Activated T-helper 1 cell treated with anti-CD3 and anti-CD28 coated beads, Interleukin-12 subunit alpha, Interleukin-12 subunit beta, Interleukin-2, Interleukin-4 antibody, amounts not matched to agents 30 ng/mL and 10 ng/mL and 1 ng/mL, durations not matched to agents 14 hours and 24 hours and 36 hours (primary cell): ENCODE measurements around the gene DMBT1. TPM values are rescaled to one million over a fixed set of nuclear protein-coding genes. Genes with fewer than 3 reads are reported as not detected.

Source experiments
- DNase-seq: peaks from one replicate; pipeline ENCODE4 v3.0.0; 2021; ENCODE audit warnings: low spot score
- H3K27ac Mint-ChIP-seq: one replicate; pipeline ENCODE4 v1.8.0; 2021; ENCODE audit warnings: mild to moderate bottlenecking, mixed read lengths
- H3K27me3 Mint-ChIP-seq: one replicate; pipeline ENCODE4 v1.8.0; 2022; ENCODE audit warnings: mild to moderate bottlenecking, moderate library complexity, mixed read lengths; ENCODE audit not compliant: insufficient read depth
- H3K36me3 Mint-ChIP-seq: one replicate; pipeline ENCODE4 v1.8.0; 2021; ENCODE audit warnings: low read depth, mixed read lengths
- H3K4me1 Mint-ChIP-seq: one replicate; pipeline ENCODE4 v1.8.0; 2021; ENCODE audit warnings: low read depth, mixed read lengths
- H3K4me3 Mint-ChIP-seq: one replicate; pipeline ENCODE4 v1.8.0; 2021; ENCODE audit warnings: mild to moderate bottlenecking, moderate library complexity, mixed read lengths
- H3K9me3 Mint-ChIP-seq: one replicate; pipeline ENCODE4 v1.8.0; 2021; ENCODE audit warnings: mixed read lengths
- intact Hi-C: fragments of 100-400 bp; cut with micrococcal nuclease; formaldehyde crosslinking; loops from one replicate; pipeline ENCODE4 v1.15.1; 2024
- total RNA-seq: library from RNA; stranded (reverse); gene quantifications from 2 replicates; pipeline ENCODE4 v1.2.3, GENCODE V29; 2022

Gene DMBT1
- total RNA-seq, 1 donor from 2014 or later, result not detected

DNA sequence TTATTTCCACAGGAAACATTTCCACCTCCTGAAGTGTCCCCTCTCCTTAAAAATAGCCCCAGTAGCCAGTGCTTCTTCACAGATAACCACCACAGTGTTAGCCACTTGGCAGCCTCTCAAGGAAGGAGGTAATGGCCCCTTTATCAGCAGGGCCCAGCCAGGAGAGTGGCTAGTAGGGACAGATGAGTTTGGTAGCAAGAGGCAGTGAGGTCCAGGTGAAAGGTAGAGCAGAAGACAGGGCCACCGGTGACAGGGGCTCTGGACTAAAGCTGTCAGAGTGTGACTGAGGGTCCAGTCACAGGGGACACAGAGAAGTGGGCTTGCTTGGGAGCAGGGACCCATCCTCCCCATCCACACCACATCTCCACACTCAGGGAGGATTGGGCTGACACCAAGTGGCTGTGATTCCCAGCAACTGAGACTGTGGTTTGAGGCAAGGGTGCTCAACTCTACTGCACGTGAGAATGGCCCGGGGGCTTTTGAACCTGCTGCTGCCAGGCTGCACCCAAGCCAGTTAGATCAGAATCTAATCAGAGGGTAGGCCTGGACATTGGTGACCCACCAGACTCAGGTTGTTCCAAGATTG is 86.9 kb downstream of the DMBT1 start:
- no peak overlapping the region for H3K27ac Mint-ChIP-seq
- no peaks in the 10 kb centered on the region for H3K4me1 Mint-ChIP-seq
- peaks cover 8% of the 10 kb centered on the region for H3K27me3 Mint-ChIP-seq
- no peak for DNase-seq
- H3K36me3 Mint-ChIP-seq, result no peaks in the 10 kb centered on the region
- no peak overlapping the region for H3K4me3 Mint-ChIP-seq
- intact Hi-C loops, result no loop called here
- H3K9me3 Mint-ChIP-seq, result no peaks in the 10 kb centered on the region

DNA sequence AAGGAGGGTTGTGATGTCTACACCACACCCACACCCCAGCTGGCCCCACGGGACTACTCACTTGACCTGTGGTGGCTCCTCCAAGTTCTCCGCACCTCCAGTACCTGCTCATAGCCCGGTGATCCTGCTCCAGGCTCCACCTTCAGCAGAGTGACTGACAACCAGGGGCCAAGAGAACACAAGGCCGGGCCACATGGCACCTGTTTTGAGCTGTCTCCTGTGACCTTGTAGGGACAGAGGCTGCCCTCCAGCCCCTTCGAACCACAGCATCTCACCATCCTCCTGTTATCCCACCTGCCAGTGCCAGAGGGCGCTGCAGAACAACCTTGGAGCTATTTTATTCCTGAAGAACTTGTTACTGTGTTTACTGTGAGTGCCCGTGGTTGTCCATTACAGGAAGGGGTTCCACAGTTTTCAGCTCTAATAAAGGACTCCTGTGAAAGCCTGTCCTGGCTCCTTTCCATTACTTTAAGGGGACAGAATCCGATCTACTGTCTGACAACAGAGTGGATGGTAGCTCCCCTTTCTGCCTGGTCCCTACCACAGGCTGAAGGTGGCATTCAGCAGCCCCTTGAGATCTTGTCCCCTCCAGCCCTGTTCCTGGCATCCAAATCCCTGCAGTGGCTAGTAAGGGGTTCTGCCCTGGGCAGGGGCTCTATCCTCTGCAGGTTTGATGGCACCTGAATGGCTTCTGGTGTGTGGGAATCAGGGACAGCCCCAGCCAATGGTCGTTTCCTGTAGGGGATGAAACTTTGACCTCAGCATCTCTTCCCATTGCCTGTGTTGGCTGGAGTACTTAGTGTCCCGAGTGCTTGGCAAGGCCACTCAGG is 88.3 kb downstream of the DMBT1 start:
- Mint-ChIP-seq H3K9me3 (no peaks in the 10 kb centered on the region), H3K4me3 (no peak overlapping the region), H3K36me3 (no peaks in the 10 kb centered on the region), H3K27me3 (peaks cover 11% of the 10 kb centered on the region), H3K4me1 (no peaks in the 10 kb centered on the region), H3K27ac (no peak overlapping the region)
- DNase-seq, result no peak
- intact Hi-C loops, result loop anchor here (1.0 to 2.0 kb wide), 2 partner anchors 55 to 910 kb away; no protein-coding TSS in a partner anchor

DNA sequence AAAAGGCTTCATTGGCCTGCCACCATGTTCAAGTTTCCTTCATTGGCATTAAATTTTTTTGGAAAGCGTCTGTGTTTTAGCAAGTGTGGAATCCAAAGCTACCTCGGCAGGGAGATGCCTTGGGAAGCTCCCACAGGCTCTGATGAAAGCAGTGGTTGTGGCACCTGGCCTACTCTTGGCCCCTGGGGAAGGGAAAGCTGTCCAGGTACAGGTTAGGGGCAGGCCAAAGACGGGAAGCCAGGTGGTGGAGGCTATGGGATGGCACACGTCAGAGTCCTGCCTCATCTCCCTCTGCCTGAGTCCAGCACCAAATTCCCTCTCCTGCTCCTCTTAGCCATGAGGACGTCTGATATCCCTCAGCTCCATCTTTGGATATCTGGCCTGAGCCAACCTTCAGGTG is 89.3 kb downstream of the DMBT1 start:
- Mint-ChIP-seq H3K27ac (no peak overlapping the region), H3K9me3 (no peaks in the 10 kb centered on the region), H3K36me3 (no peaks in the 10 kb centered on the region), H3K4me3 (no peak overlapping the region), H3K4me1 (no peaks in the 10 kb centered on the region), H3K27me3 (peaks cover 15% of the 10 kb centered on the region)
- intact Hi-C loops, result loop anchor here (2.0 kb wide), 1 partner anchor 909 kb away; no protein-coding TSS in a partner anchor
- DNase-seq, result no peak

DNA sequence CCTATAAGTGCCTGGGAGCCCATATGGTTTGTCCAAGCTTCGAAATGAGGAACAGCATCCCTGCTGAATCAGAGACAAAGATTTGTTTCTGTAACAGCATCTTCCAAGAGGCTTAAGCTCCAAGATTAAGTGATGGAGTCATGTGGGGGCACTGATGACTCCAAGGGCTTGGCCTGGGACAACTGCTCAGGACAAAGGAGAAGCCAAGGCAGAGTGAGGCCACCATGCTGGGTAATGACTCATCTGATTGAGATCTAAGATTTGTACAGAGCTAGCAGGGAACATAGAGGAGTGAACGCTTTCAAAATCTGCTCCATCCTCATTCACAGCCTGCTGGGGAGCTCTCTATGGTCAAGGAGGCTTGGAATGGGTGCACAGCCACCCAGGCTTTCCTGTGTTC is 89.8 kb downstream of the DMBT1 start:
- DNase-seq, result no peak
- no peaks in the 10 kb centered on the region for H3K4me1 Mint-ChIP-seq
- no peaks in the 10 kb centered on the region for H3K9me3 Mint-ChIP-seq
- no peak overlapping the region for H3K27ac Mint-ChIP-seq
- peaks cover 17% of the 10 kb centered on the region for H3K27me3 Mint-ChIP-seq
- intact Hi-C loops, result no loop called here
- no peak overlapping the region for H3K4me3 Mint-ChIP-seq
- no peaks in the 10 kb centered on the region for H3K36me3 Mint-ChIP-seq

DNA sequence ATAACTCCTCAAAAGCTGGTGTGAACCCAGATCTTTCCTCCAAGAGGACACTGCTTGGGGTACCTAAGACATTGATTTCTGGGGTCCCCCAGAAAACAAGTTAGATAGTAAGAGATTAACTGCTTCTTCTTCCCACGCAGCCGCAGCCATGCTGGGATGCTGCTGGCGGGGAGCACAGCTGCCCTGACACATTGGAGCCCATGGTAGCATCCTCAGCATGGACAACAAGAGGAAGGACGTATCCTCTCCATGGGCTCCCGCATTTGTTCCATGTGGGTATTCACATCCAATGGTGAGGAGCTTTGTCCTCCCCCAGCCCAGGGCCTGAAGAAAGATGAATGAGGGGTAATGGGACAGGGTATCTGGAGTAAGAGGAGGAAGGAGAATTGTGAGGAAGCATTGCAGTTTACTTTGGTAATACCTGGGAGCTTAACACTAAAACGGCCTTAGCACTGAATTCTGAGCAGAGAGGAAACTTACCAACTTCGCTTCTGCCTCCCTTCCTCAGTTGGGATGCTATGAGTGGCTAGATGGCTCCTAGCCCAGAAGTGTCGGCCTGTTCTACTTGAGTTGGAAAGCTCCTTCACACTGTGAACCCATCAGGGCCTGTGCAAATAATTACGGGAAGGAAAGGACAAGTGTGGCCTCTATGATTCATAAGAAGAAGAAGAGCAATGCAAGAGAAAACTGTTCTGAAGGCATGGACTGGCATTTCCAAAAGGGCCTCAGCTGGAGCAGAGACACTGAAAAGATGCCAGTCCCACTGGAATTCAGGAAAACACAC is 95.2 kb downstream of the DMBT1 start:
- intact Hi-C loops, result no loop called here
- peaks cover 25% of the 10 kb centered on the region for H3K27me3 Mint-ChIP-seq
- H3K27ac Mint-ChIP-seq, result no peak overlapping the region
- no peaks in the 10 kb centered on the region for H3K9me3 Mint-ChIP-seq
- H3K4me1 Mint-ChIP-seq, result no peaks in the 10 kb centered on the region
- H3K36me3 Mint-ChIP-seq, result no peaks in the 10 kb centered on the region
- H3K4me3 Mint-ChIP-seq, result no peak overlapping the region
- DNase-seq, result no peak

DNA sequence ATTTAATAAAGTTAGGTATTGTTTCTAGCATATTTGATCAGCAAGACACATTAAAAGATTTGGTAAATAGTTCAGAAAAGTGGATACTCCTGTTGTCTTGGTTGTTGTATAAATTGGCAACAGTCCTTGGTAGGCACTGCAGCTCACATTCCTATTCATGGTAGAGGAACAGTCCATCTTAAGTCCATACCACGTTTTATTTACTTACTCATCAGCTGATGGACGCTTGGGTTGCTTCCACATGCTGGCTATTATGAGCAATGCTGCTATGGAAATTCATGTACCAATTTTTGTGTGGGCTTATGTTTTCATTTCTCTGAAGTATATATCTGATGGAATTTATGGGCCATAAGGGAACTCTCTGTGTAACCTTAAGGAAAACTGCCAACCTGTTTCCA is 95.8 kb downstream of the DMBT1 start:
- Mint-ChIP-seq H3K4me3 (no peak overlapping the region), H3K27ac (no peak overlapping the region), H3K36me3 (no peaks in the 10 kb centered on the region), H3K27me3 (peaks cover 22% of the 10 kb centered on the region), H3K9me3 (no peaks in the 10 kb centered on the region), H3K4me1 (no peaks in the 10 kb centered on the region)
- no peak for DNase-seq
- intact Hi-C loops, result no loop called here

DNA sequence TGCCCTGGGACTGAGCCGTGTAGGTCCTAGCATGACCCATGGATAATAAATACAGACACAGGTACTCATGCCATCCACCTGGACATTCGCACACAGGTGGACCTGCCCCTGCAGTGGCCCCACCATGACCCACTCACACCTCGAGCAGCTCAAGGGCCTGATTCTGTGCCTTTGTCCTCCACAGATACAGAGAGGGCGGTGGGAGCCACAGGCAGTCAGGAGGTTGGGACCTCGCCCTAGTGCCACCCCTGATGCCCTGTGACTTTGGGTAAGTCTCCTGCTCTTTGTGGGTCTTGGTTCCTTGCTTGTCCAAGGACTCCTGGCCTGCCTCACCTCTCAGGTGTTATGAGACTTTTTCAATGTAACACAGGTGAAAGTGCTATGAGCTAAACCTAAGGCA is 96.2 kb downstream of the DMBT1 start:
- Mint-ChIP-seq H3K27me3 (peaks cover 19% of the 10 kb centered on the region), H3K36me3 (no peaks in the 10 kb centered on the region), H3K27ac (no peak overlapping the region), H3K4me1 (no peaks in the 10 kb centered on the region), H3K9me3 (no peaks in the 10 kb centered on the region), H3K4me3 (no peak overlapping the region)
- DNase-seq, result no peak
- intact Hi-C loops, result no loop called here

DNA sequence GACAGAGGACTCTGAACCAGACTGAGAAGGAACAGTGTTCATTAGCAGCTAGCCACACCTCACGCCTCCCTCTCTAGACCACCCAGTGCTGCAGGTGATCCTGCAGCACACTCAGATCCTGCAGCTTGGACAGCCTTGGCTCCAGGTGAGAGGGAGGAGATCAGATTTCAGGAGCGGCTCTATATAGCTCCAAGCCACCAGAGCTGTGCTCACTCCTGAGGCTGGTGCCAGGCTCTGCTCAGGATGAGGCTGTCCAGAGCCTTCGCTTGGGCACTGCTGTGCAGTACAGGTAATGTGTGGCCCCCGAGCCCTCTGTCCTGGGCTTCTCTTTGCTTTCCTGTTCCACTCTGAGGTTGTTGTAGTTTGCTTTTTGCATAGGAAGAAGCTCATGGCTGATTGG is 96.7 kb downstream of the DMBT1 start:
- no peaks in the 10 kb centered on the region for H3K9me3 Mint-ChIP-seq
- intact Hi-C loops, result no loop called here
- H3K4me1 Mint-ChIP-seq, result no peaks in the 10 kb centered on the region
- H3K27ac Mint-ChIP-seq, result no peak overlapping the region
- no peak overlapping the region for H3K4me3 Mint-ChIP-seq
- H3K36me3 Mint-ChIP-seq, result no peaks in the 10 kb centered on the region
- peaks cover 19% of the 10 kb centered on the region for H3K27me3 Mint-ChIP-seq
- no peak for DNase-seq

DNA sequence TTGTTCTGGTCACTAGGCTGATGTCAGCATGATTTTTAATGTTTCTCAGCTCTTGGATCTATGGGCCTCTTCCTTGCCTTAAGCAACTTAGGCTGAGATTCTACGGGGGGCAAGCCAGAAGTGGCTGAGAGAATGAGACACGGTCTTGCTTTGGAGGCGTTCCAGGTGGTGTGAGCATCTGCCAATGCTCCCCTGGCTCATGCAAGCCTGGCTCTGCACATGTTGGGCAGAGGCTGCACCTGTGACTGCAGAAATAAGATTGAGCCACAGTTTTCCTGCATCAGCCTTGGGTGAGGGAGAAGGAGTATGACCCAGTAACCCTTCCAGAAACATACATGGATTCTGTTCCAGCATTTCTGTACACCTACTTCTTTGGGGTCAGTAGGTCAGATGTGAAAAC is 97.2 kb downstream of the DMBT1 start:
- no peaks in the 10 kb centered on the region for H3K9me3 Mint-ChIP-seq
- no peaks in the 10 kb centered on the region for H3K36me3 Mint-ChIP-seq
- H3K4me1 Mint-ChIP-seq, result no peaks in the 10 kb centered on the region
- no peak overlapping the region for H3K27ac Mint-ChIP-seq
- no peak overlapping the region for H3K4me3 Mint-ChIP-seq
- intact Hi-C loops, result no loop called here
- no peak for DNase-seq
- H3K27me3 Mint-ChIP-seq, result peaks cover 17% of the 10 kb centered on the region

DNA sequence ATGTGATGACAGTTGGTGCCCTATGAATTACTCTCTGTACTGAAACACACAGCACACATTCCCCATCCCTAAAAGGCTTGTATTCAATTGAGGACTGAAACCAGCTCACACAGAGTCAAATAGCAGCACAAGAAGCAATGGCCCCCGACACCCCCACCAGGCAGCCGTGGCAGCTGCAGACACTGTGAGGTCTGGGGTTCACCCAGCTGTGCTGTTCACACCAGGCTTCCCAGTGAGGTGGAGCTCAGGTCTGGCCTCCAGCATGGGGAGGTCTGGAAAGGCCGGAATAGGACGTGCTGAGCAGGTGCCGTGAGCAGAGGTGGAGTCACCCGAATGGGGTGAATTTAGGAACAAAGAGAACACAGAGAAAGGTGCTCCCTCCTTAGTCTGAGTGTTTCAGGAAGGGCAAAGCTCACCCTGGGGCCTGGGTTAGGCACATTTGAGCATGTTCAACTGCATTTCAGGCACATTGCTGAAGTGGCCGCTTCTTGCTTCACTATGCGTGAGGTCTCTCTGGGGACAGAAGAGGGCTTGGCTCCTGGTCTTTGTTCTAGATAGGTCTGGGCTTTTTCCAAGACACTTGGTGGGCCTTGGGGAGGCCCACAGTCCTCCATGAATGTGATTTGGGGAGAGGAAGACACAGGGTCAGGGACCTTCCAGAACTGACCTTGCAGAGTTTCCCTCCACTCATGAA is 97.9 kb downstream of the DMBT1 start:
- H3K9me3 Mint-ChIP-seq, result no peaks in the 10 kb centered on the region
- no peaks in the 10 kb centered on the region for H3K4me1 Mint-ChIP-seq
- no peak overlapping the region for H3K27ac Mint-ChIP-seq
- H3K36me3 Mint-ChIP-seq, result no peaks in the 10 kb centered on the region
- DNase-seq, result no peak
- intact Hi-C loops, result no loop called here
- no peak overlapping the region for H3K4me3 Mint-ChIP-seq
- peaks cover 13% of the 10 kb centered on the region for H3K27me3 Mint-ChIP-seq

DNA sequence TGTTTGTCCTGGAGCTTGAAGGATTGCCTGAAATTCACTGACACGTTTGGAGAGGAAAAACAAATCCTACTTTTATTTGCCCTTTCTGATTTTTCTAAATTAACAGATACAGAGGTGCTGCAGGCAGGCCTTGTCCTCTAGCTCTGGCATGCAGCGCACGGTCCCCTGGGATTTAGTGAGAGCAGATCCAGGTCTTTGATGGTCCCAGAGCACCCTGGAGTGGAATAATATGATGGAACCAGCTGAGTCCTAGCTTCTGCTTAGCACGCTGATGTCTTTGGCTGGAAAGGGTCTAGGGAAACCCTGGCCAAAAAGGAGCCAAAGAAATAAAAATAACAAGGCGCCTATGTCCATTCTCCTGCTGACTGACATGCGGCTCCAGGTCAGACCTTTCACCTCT is 98.6 kb downstream of the DMBT1 start:
- peaks cover 11% of the 10 kb centered on the region for H3K27me3 Mint-ChIP-seq
- no peak for DNase-seq
- no peaks in the 10 kb centered on the region for H3K9me3 Mint-ChIP-seq
- H3K4me1 Mint-ChIP-seq, result no peaks in the 10 kb centered on the region
- H3K36me3 Mint-ChIP-seq, result no peaks in the 10 kb centered on the region
- intact Hi-C loops, result no loop called here
- H3K4me3 Mint-ChIP-seq, result no peak overlapping the region
- H3K27ac Mint-ChIP-seq, result no peak overlapping the region

DNA sequence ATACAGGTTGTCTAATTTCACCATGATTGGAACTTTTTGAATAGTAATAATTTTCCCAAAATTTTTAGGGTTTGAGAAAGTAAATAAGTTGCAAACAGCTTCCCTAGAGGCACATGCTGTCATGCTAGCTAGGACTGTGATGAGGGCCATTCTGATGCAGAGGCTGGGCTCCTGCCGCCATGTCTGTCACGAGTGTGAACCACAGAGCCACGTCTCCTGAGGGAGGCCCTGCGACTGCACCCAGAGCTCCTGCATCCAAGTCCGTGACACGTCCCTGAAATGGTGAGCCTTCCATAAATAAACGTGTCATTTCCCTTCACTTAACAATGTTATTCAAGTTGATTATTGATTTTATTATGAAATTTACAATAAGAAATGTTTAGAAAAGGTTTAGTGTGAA is 99.1 kb downstream of the DMBT1 start:
- Mint-ChIP-seq H3K27me3 (peaks cover 10% of the 10 kb centered on the region), H3K4me1 (no peaks in the 10 kb centered on the region), H3K27ac (no peak overlapping the region), H3K9me3 (no peaks in the 10 kb centered on the region), H3K4me3 (no peak overlapping the region), H3K36me3 (no peaks in the 10 kb centered on the region)
- intact Hi-C loops, result no loop called here
- no peak for DNase-seq

DNA sequence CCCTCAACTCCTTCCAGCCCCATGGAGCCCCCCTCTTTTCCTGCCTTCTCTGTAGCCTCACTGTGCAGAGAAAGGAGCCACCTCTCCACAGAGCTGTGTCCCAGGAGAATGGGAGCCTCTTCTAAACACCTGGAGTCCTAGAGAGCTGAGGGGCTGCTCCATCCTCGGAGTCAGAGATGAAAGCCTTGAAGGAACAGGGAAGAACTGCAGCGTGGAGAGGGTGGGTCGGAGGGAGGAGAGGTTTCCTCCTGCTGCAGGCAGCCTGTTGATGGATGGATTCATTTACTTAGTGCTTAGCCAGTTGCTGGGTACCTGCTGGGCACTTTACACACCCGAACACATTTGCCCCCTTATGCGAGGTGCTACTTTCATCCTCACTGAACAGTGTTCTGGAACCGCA is 100.1 kb downstream of the DMBT1 start:
- Mint-ChIP-seq H3K9me3 (no peaks in the 10 kb centered on the region), H3K36me3 (no peaks in the 10 kb centered on the region), H3K27me3 (peaks cover 7% of the 10 kb centered on the region), H3K4me1 (no peaks in the 10 kb centered on the region), H3K4me3 (no peak overlapping the region), H3K27ac (no peak overlapping the region)
- intact Hi-C loops, result no loop called here
- DNase-seq, result no peak
